IgD-negative memory B cell (primary cell): ENCODE results near the gene NOC3L. TPM values are rescaled to one million over a fixed set of nuclear protein-coding genes. Genes with fewer than 3 reads are reported as not detected.

Experiments used
- H3K27ac Mint-ChIP-seq, 3 donors: one replicate each; pipeline ENCODE4 v1.8.0; 2020 to 2022; ENCODE audit warnings: mild to moderate bottlenecking in 3 of 3, mixed read lengths in 3 of 3, moderate library complexity in 1 of 3
- H3K27me3 Mint-ChIP-seq: one replicate; pipeline ENCODE4 v1.8.0; 2021; ENCODE audit warnings: mixed read lengths
- H3K36me3 Mint-ChIP-seq: one replicate; pipeline ENCODE4 v1.8.0; 2020; ENCODE audit warnings: mild to moderate bottlenecking, mixed read lengths
- H3K4me1 Mint-ChIP-seq, 3 donors: one replicate each; pipeline ENCODE4 v1.8.0; 2020 to 2022; ENCODE audit warnings: mixed read lengths in 3 of 3, mild to moderate bottlenecking in 1 of 3
- H3K4me3 Mint-ChIP-seq, 4 donors: one replicate each; pipeline ENCODE4 v1.8.0; 2020 to 2022; ENCODE audit warnings: mild to moderate bottlenecking in 4 of 4, mixed read lengths in 4 of 4, moderate library complexity in 3 of 4
- H3K9me3 Mint-ChIP-seq, 3 donors: one replicate each; pipeline ENCODE4 v1.8.0; 2020 to 2021; ENCODE audit warnings: mixed read lengths in 3 of 3, mild to moderate bottlenecking in 1 of 3
- polyA plus RNA-seq: library from polyadenylated mRNA; unstranded; fragments of 300-500 nt; fragmentation: Illumina TruSeq; gene quantifications from one replicate; pipeline ENCODE4 v1.2.3, GENCODE V29; 2021

NOC3L gene
- polyA plus RNA-seq, 1 donor from 2014 or later = 27.3 TPM

DNA sequence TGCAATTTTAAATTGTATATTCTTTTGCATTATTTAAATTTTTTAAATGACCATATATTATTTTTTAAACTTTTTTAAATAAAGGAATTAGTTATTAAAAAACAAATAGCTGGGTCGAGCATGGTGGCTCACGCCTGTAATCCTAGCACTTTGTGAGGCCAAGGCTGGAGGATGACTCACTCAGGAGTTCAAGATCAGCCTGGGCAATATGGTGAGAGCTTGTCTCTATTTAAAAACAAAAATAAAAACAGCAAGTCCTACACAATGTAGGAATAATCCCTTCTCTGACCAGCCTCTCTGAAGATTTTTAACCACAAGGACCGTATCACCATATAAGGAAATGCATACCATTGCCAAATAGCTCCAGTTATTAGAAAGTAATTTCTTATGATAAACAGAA is 19.6 kb downstream of the NOC3L start:
- no peak overlapping the region for H3K27ac Mint-ChIP-seq
- H3K9me3 Mint-ChIP-seq = no peaks in the 10 kb centered on the region
- H3K27me3 Mint-ChIP-seq = no peaks in the 10 kb centered on the region
- peaks cover 19 to 24% (median 22%) of the 10 kb centered on the region in 3 donors for H3K4me1 Mint-ChIP-seq
- H3K36me3 Mint-ChIP-seq = peaks cover 9% of the 10 kb centered on the region
- peak overlapping the region in 2 of 4 donors; percentile 47 to 77 for H3K4me3 Mint-ChIP-seq

DNA sequence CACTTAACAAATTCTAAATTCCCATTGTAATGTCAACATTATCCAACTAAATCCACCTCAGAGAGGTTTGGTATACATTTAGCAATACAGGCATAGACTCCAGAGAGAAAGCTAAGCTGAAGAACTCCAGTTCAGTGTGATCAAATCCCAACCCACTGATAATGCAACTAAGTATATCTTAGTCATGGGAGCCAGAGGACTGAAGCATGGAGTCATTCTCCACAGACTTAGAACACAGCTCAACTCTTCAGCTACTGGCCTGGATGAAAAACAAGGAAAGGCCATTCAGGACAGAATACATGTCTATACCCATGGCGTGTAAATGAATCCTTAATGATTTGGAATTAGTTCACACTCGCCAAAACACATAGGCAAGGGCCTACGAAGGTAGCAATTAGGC is 27.9 kb downstream of the NOC3L start:
- no peak overlapping the region for H3K4me3 Mint-ChIP-seq
- no peaks in the 10 kb centered on the region for H3K9me3 Mint-ChIP-seq
- H3K27ac Mint-ChIP-seq = no peak overlapping the region
- no peaks in the 10 kb centered on the region for H3K27me3 Mint-ChIP-seq
- H3K36me3 Mint-ChIP-seq = peaks cover 9% of the 10 kb centered on the region
- no peaks in the 10 kb centered on the region for H3K4me1 Mint-ChIP-seq

GRCh38 chr10:94333051-94333450 is 29.7 kb downstream of the NOC3L start:
- Mint-ChIP-seq H3K36me3 (peaks cover 6% of the 10 kb centered on the region), H3K4me1 (no peaks in the 10 kb centered on the region), H3K4me3 (no peak overlapping the region), H3K27me3 (no peaks in the 10 kb centered on the region), H3K9me3 (no peaks in the 10 kb centered on the region), H3K27ac (no peak overlapping the region)

DNA sequence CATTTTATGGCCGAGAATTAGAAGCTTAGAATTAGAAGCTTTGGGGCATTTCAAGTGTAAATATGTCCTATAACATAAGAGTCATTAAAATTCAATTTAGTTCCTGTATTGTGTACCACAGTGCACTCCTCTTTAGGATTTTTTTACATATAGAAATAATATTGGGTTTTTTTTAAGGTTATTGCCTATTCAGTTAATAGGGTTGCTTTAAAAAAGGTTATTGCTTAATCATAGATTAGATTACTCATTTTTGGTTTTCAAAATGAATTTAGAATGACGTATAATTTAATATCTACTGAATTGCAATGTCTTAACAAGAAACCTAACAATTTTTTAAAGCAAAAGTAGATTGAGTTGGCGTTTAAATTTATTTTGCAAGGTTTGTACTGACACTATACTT is 34.1 kb downstream of the NOC3L start:
- no peaks in the 10 kb centered on the region for H3K27me3 Mint-ChIP-seq
- no peak overlapping the region for H3K27ac Mint-ChIP-seq
- H3K4me1 Mint-ChIP-seq = peaks cover 0 to 1% (median 0%) of the 10 kb centered on the region in 3 donors
- H3K4me3 Mint-ChIP-seq = no peak overlapping the region
- H3K9me3 Mint-ChIP-seq = no peaks in the 10 kb centered on the region
- peaks cover 9% of the 10 kb centered on the region for H3K36me3 Mint-ChIP-seq

- Mint-ChIP-seq H3K27me3 (no peaks in the 10 kb centered on the region), H3K27ac (no peak overlapping the region), H3K4me3 (no peak overlapping the region), H3K9me3 (no peaks in the 10 kb centered on the region), H3K36me3 (peaks cover 7% of the 10 kb centered on the region), H3K4me1 (peaks cover 0 to 1% (median 0%) of the 10 kb centered on the region in 3 donors)
Observed at GRCh38 chr10:94327649-94328048, 35.1 kb downstream of the NOC3L start.

- Mint-ChIP-seq H3K27me3 (no peaks in the 10 kb centered on the region), H3K4me1 (peaks cover 0 to 3% (median 0%) of the 10 kb centered on the region in 3 donors), H3K9me3 (no peaks in the 10 kb centered on the region), H3K27ac (no peak overlapping the region), H3K36me3 (peaks cover 6% of the 10 kb centered on the region), H3K4me3 (no peak overlapping the region)
Observed at GRCh38 chr10:94324609-94325233, 38.0 kb downstream of the NOC3L start.

DNA sequence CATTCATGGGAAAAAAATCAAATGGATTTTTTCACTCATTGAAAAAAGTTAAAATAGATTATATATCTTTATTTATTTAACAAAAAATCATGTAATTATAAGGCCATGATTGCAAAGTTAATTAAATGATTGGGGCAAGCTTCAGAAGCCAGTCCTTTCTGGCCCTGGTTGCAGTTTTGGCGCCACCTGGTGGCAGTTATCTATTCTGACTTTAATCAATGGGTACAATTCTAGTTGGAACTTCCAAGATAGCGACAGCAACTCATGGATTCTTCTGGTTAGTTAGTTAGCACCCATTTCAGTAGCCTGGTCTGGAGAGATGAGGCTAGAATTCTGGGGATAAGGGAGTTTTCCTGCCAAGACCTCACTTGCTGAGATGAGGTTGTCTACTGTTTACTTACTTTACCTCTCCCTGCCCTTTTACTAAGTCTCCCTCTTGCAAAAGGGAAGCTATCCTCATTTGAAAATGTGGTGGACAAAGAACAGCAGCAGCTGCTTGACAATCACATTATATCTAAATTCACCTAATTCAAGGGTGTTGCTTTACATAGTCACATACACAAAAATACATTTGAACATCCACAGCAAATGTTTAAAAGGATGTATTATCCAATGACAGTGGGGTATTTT is 42.3 kb downstream of the NOC3L start:
- no peaks in the 10 kb centered on the region for H3K27me3 Mint-ChIP-seq
- H3K9me3 Mint-ChIP-seq = no peaks in the 10 kb centered on the region
- H3K36me3 Mint-ChIP-seq = peaks cover 2% of the 10 kb centered on the region
- H3K4me3 Mint-ChIP-seq = no peak overlapping the region
- no peak overlapping the region for H3K27ac Mint-ChIP-seq
- peaks cover 0 to 2% (median 0%) of the 10 kb centered on the region in 3 donors for H3K4me1 Mint-ChIP-seq

GRCh38 chr10:94316560-94316959 is 46.2 kb downstream of the NOC3L start:
- H3K4me1 Mint-ChIP-seq = peaks cover 0 to 2% (median 0%) of the 10 kb centered on the region in 3 donors
- no peaks in the 10 kb centered on the region for H3K27me3 Mint-ChIP-seq
- peaks cover 2% of the 10 kb centered on the region for H3K36me3 Mint-ChIP-seq
- H3K4me3 Mint-ChIP-seq = no peak overlapping the region
- no peaks in the 10 kb centered on the region for H3K9me3 Mint-ChIP-seq
- no peak overlapping the region for H3K27ac Mint-ChIP-seq

DNA sequence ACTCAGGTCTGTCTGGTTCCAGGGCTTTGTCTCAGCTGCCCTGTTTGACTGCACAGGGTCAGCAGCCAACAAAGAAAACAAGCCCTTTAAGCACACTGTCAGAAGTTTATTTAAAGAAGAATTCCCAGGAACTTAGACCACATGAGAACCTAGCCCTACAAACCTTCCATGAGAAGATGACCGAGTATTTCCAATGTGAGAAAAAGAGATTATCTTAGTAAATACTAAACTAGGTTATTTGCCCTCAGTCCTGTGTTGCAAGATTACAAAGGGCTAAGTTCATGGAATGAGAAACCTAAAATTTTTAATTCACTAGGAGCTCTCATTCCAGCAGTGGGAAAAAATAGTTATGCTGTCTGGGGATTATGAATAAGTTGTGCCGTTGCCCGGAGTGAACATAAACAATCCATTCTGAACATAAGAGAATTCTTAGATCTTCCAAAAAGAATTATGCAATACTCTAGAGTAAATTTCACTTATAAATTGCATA is 46.7 kb downstream of the NOC3L start:
- peaks cover 0 to 2% (median 0%) of the 10 kb centered on the region in 3 donors for H3K4me1 Mint-ChIP-seq
- H3K9me3 Mint-ChIP-seq = no peaks in the 10 kb centered on the region
- no peak overlapping the region for H3K27ac Mint-ChIP-seq
- no peak overlapping the region for H3K4me3 Mint-ChIP-seq
- H3K27me3 Mint-ChIP-seq = no peaks in the 10 kb centered on the region
- peaks cover 2% of the 10 kb centered on the region for H3K36me3 Mint-ChIP-seq

DNA sequence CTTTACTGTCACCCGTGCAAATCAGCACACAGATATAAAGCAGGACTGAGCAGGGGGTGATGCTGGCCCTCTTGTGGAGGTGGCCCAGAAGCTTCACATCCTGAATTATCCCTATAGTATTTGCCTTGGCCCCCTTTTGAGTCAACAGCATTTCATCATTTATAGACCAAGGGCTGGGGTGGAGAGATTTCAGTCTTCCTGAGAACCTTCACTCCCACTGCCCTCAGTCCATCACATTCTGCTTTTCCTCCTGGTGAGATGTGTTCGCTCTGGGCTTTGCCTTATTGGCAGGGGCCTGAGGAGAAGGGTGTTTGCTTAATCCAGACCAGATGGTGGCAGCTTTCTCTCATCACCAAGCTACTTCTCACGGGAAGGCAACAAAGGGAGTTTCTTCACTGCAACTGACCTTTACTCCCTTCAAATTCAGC is 47.7 kb downstream of the NOC3L start:
- no peaks in the 10 kb centered on the region for H3K4me1 Mint-ChIP-seq
- peaks cover 2% of the 10 kb centered on the region for H3K36me3 Mint-ChIP-seq
- no peak overlapping the region for H3K27ac Mint-ChIP-seq
- no peak overlapping the region for H3K4me3 Mint-ChIP-seq
- H3K27me3 Mint-ChIP-seq = no peaks in the 10 kb centered on the region
- peaks cover 0 to 1% (median 0%) of the 10 kb centered on the region in 3 donors for H3K9me3 Mint-ChIP-seq

DNA sequence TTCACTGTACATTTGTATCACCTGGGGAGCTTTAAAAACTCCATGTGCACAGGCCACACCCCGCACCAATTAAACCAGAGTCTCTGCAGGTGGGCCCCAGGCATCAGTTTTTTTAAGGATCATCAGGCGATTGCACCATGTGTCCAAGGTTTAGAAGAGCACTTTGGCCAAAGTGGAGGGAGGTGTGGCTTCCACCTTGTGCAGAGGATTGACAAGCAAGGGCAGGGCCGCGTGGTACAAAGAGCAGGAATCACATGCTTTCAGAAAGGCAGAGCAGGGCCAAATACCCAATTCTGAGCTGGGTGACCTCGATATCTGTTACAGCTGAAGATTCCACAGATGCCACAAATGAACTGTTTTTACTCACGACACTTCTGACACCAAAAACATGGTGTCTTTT is 52.4 kb downstream of the NOC3L start:
- no peaks in the 10 kb centered on the region for H3K4me1 Mint-ChIP-seq
- H3K27ac Mint-ChIP-seq = no peak overlapping the region
- peaks cover 0 to 1% (median 0%) of the 10 kb centered on the region in 3 donors for H3K9me3 Mint-ChIP-seq
- peaks cover 10% of the 10 kb centered on the region for H3K27me3 Mint-ChIP-seq
- H3K36me3 Mint-ChIP-seq = peaks cover 2% of the 10 kb centered on the region
- no peak overlapping the region for H3K4me3 Mint-ChIP-seq

DNA sequence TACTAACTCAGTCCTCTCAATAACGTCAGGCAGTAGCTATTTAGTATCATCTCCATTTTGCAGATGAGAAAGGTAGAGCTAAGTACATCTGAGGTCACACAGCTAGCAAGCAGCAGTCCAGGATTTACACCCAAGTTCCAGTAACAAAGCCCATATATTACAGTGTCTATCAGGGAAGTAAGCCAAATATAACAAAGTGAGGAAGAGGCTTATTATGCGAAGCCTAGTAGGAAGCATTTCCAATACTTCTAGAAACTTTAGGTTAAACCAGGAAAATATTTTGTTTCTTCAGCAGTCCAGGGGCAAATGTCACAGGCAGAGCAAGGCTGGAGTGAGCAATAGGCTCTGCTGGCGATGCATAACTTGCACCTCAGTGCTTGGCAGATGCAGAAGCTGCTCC is 53.9 kb downstream of the NOC3L start:
- Mint-ChIP-seq H3K4me3 (no peak overlapping the region), H3K36me3 (peaks cover 2% of the 10 kb centered on the region), H3K4me1 (no peaks in the 10 kb centered on the region), H3K9me3 (peaks cover 0 to 1% (median 0%) of the 10 kb centered on the region in 3 donors), H3K27me3 (peaks cover 13% of the 10 kb centered on the region), H3K27ac (no peak overlapping the region)

DNA sequence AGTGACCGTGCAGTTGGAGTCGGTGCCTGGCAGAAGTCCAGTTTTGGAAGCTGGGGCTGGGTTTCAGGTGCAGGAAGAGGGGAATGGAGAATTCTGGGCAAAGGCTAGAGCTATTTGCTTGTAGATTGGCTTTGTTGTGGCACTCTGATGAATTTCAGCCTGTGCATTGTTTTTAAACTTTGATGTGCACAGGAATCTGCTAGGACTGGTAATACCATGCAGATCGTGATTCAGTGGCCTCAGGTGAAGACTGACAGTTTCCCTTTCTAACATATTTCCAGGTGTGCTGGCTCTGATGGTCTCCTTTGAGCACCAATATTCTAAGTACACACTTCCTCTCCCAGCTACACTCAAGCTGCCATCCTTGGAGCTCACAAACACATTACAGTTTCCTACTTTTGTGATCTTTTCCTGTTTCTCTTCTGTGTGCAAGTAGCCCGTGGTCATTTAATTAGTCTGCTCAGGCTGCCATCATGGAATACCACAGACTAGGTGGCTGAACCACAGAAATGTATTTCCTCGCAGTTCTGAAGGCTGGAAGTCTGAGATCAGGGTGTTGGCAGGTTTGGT is 55.6 kb downstream of the NOC3L start:
- H3K36me3 Mint-ChIP-seq = no peaks in the 10 kb centered on the region
- no peaks in the 10 kb centered on the region for H3K4me1 Mint-ChIP-seq
- no peak overlapping the region for H3K4me3 Mint-ChIP-seq
- H3K27me3 Mint-ChIP-seq = peaks cover 15% of the 10 kb centered on the region
- no peak overlapping the region for H3K27ac Mint-ChIP-seq
- peaks cover 0 to 1% (median 0%) of the 10 kb centered on the region in 3 donors for H3K9me3 Mint-ChIP-seq

DNA sequence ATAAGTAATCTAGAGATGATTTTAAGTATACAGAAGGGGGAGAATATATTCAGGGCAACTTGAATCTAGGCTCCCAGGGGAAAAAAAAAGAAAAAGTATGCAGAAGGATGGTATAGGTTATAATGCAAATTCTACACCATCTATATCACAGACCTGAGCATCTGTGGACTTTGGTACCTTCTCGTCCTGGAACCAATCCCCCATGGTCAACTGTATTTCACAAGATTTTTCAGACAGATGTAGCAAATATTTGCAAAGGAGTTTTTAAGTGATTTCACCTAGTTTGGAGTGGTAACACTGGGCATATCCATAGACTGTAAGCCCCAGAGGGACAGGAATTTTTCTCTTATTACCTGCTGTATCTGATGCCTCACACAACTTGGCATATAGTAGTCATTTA is 58.8 kb downstream of the NOC3L start:
- no peaks in the 10 kb centered on the region for H3K36me3 Mint-ChIP-seq
- no peak overlapping the region for H3K4me3 Mint-ChIP-seq
- no peaks in the 10 kb centered on the region for H3K4me1 Mint-ChIP-seq
- no peaks in the 10 kb centered on the region for H3K9me3 Mint-ChIP-seq
- peaks cover 19% of the 10 kb centered on the region for H3K27me3 Mint-ChIP-seq
- no peak overlapping the region for H3K27ac Mint-ChIP-seq

- Mint-ChIP-seq H3K27ac (no peak overlapping the region), H3K36me3 (peaks cover 2% of the 10 kb centered on the region), H3K4me3 (no peak overlapping the region), H3K4me1 (no peaks in the 10 kb centered on the region), H3K9me3 (no peaks in the 10 kb centered on the region), H3K27me3 (peaks cover 20% of the 10 kb centered on the region)
Observed at GRCh38 chr10:94300042-94300441, 62.7 kb downstream of the NOC3L start.

- Mint-ChIP-seq H3K4me3 (no peak overlapping the region), H3K36me3 (peaks cover 2% of the 10 kb centered on the region), H3K4me1 (no peaks in the 10 kb centered on the region), H3K9me3 (no peaks in the 10 kb centered on the region), H3K27ac (no peak overlapping the region), H3K27me3 (peaks cover 19% of the 10 kb centered on the region)
Observed at GRCh38 chr10:94299417-94299816, 63.3 kb downstream of the NOC3L start.
